IPS DF 6.9 (cell line): ENCODE results near the gene PPHLN1.

Source experiments
- DNase-seq: peaks from one replicate; pipeline ENCODE4 v3.0.0-alpha.2; 2013; ENCODE audit warnings: low read depth, low spot score
- H3K27ac ChIP-seq: one replicate; pipeline ENCODE4 v1.5.1; 2013; ENCODE audit warnings: low read length, control low read depth
- H3K27me3 ChIP-seq: 2 replicates; pipeline ENCODE4 v1.6.1; 2013; ENCODE audit warnings: mild to moderate bottlenecking, low read length; ENCODE audit not compliant: control insufficient read depth, insufficient read depth
- H3K36me3 ChIP-seq: 2 replicates; pipeline ENCODE4 v1.6.1; 2013; ENCODE audit warnings: low read length; ENCODE audit not compliant: control insufficient read depth, insufficient read depth
- H3K4me1 ChIP-seq: 2 replicates; pipeline ENCODE4 v1.6.1; 2013; ENCODE audit warnings: low read length; ENCODE audit not compliant: control insufficient read depth, insufficient read depth
- H3K4me3 ChIP-seq: 2 replicates; pipeline ENCODE4 v1.5.1; 2013; ENCODE audit warnings: mild to moderate bottlenecking, low read length
- H3K9me3 ChIP-seq: 2 replicates; pipeline ENCODE4 v1.6.1; 2013; ENCODE audit warnings: low read length, inconsistent platforms; ENCODE audit not compliant: control insufficient read depth, insufficient read depth
- WGBS: extraction: QIAGEN DNeasy Blood & Tissue Kit; methylation state at CpG from one replicate; pipeline ENCODE4 v1.1.7; 2013; ENCODE audit warnings: mixed read lengths, missing lambda C conversion rate; ENCODE audit not compliant: insufficient read length, insufficient coverage; 5-methylcytosine and 5-hydroxymethylcytosine counted together

PPHLN1 gene

DNA sequence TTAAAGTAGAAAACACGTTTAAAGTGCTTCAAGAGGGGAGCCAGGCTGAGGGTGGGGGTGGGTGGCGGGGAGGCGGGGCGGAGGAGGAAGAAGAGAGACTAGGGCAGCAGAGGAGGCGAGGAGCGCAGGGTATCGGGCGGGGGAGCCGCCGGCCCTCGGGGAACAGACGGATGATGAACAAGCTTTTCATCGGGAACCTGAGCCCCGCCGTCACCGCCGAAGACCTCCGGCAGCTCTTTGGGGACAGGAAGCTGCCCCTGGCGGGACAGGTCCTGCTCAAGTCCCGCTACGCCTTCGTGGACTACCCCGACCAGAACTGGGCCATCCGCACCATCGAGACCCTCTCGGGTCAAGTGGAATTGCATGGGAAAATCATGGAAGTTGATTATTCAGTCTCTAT lies 39.2 kb upstream of the PPHLN1 start:
- WGBS: no CpG with 5 or more reads among the region's 26 CpGs

DNA sequence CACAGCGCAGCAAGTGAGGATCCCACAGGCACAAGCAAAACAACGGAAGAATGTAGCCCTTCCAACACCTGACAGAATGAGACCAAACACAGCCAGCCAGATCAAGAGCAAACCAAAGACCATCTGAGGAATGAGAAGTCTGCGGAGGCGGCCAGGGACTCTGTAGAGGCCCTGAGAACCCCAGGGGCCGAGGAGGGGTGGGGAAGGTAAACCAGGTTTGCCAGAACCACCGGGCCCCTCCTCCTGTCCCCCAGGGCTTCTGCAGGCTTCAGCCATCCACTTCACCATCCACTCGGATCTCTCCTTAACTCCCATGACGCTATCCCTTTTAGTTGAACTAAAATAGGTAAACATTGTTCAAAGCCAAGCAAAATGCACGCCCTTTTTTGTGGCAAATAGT lies 37.4 kb upstream of the PPHLN1 start:
- Histone ChIP-seq H3K9me3 (no peaks in the 10 kb centered on the region), H3K36me3 (no peaks in the 10 kb centered on the region), H3K4me3 (no peak overlapping the region), H3K4me1 (no peaks in the 10 kb centered on the region), H3K27ac (no peak overlapping the region), H3K27me3 (no peaks in the 10 kb centered on the region)
- DNase-seq: no peak
- no CpG with 5 or more reads among the region's 9 CpGs for WGBS

More for the DNA sequence above, 39.2 kb upstream of the PPHLN1 start:
- H3K4me1 ChIP-seq: no peaks in the 10 kb centered on the region
- H3K27ac ChIP-seq: no peak overlapping the region
- DNase-seq: no peak
- no peaks in the 10 kb centered on the region for H3K9me3 ChIP-seq
- no peaks in the 10 kb centered on the region for H3K27me3 ChIP-seq
- no peaks in the 10 kb centered on the region for H3K36me3 ChIP-seq
- no peak overlapping the region for H3K4me3 ChIP-seq

GRCh38 chr12:42291680-42292079 lies 34.3 kb upstream of the PPHLN1 start:
- Histone ChIP-seq H3K4me1 (no peaks in the 10 kb centered on the region), H3K36me3 (no peaks in the 10 kb centered on the region), H3K27ac (no peak overlapping the region), H3K27me3 (no peaks in the 10 kb centered on the region), H3K4me3 (no peak overlapping the region), H3K9me3 (no peaks in the 10 kb centered on the region)
- DNase-seq: no peak
- WGBS: no CpG with 5 or more reads among the region's 2 CpGs

DNA sequence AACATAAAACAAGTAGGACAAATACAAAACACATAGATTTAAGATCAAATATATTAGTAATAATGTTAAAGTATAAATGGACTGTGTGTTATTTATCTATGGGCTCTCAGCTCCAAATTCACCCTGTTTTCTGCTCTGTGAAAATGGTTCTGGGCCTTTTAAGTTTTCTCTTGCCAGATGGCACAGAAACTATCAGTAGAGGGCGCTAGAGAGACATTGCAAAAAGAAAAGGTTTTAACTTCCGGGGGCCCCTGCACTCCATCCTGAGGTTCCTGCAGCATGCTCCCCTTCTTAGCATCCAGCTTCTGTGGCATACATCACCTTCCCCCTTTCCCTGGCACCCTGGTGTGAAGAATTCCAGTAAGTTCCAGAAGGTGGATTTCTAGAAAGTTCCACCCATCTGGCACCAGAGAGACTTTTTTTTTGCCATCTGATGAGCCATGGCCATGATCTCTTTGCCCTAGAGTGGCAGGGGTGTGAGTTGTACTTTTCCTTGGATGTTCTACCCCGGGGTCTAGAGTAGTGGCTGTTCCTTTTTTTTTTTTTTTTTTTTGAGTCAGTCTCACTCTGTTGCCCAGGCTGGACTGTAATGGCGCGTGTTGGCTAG lies 29.4 kb upstream of the PPHLN1 start:
- no peaks in the 10 kb centered on the region for H3K4me1 ChIP-seq
- H3K27me3 ChIP-seq: no peaks in the 10 kb centered on the region
- no CpG with 5 or more reads among the region's 5 CpGs for WGBS
- no peaks in the 10 kb centered on the region for H3K36me3 ChIP-seq
- peak; percentile 29 for DNase-seq
- no peak overlapping the region for H3K27ac ChIP-seq
- no peak overlapping the region for H3K4me3 ChIP-seq
- H3K9me3 ChIP-seq: no peaks in the 10 kb centered on the region

GRCh38 chr12:42298887-42299286 lies 27.1 kb upstream of the PPHLN1 start:
- no peak for DNase-seq
- Histone ChIP-seq H3K27me3 (no peaks in the 10 kb centered on the region), H3K4me1 (no peaks in the 10 kb centered on the region), H3K27ac (no peak overlapping the region), H3K9me3 (no peaks in the 10 kb centered on the region), H3K36me3 (no peaks in the 10 kb centered on the region), H3K4me3 (no peak overlapping the region)
- WGBS: no CpG with 5 or more reads among the region's 4 CpGs

- DNase-seq: no peak
- no peaks in the 10 kb centered on the region for H3K36me3 ChIP-seq
- no CpG with 5 or more reads among the region's 8 CpGs for WGBS
- no peaks in the 10 kb centered on the region for H3K4me1 ChIP-seq
- no peak overlapping the region for H3K27ac ChIP-seq
- no peak overlapping the region for H3K4me3 ChIP-seq
- H3K9me3 ChIP-seq: no peaks in the 10 kb centered on the region
- H3K27me3 ChIP-seq: no peaks in the 10 kb centered on the region
Measured at GRCh38 chr12:42299392-42300308, 26.3 kb upstream of the PPHLN1 start.

GRCh38 chr12:42306297-42306696 lies 19.7 kb upstream of the PPHLN1 start:
- no peaks in the 10 kb centered on the region for H3K27me3 ChIP-seq
- H3K27ac ChIP-seq: no peak overlapping the region
- DNase-seq: no peak
- no peaks in the 10 kb centered on the region for H3K4me1 ChIP-seq
- no peaks in the 10 kb centered on the region for H3K9me3 ChIP-seq
- H3K4me3 ChIP-seq: no peak overlapping the region
- H3K36me3 ChIP-seq: no peaks in the 10 kb centered on the region
- no CpG with 5 or more reads among the region's 3 CpGs for WGBS

- Histone ChIP-seq H3K27ac (no peak overlapping the region), H3K4me3 (no peak overlapping the region), H3K27me3 (no peaks in the 10 kb centered on the region), H3K4me1 (no peaks in the 10 kb centered on the region), H3K36me3 (no peaks in the 10 kb centered on the region), H3K9me3 (no peaks in the 10 kb centered on the region)
- whole genome bisulfite sequencing: no CpG with 5 or more reads among the region's 2 CpGs
- DNase-seq: no peak
Measured at GRCh38 chr12:42308390-42308789, 17.6 kb upstream of the PPHLN1 start.

DNA sequence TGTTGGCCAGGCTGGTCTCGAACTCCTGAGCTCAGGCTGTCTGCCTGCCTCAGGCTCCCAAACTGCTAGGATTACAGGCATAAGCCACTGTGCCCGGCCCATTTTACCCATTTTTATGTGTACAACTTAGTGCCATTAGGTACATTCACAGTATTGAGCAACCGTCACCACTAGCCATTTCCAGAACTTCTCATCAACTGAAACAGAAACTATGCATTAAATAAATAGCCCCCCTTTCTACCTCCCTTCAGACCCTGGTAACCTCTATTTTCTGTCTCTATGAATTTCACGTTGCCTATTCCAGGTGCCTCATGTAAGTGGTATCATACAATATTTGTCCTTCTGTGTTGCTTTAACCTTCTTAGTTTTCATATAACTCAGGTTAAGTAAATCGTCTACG lies 16.0 kb upstream of the PPHLN1 start:
- no peak overlapping the region for H3K4me3 ChIP-seq
- no CpG with 5 or more reads among the region's 6 CpGs for WGBS
- H3K27ac ChIP-seq: no peak overlapping the region
- H3K36me3 ChIP-seq: no peaks in the 10 kb centered on the region
- no peaks in the 10 kb centered on the region for H3K9me3 ChIP-seq
- DNase-seq: no peak
- no peaks in the 10 kb centered on the region for H3K4me1 ChIP-seq
- no peaks in the 10 kb centered on the region for H3K27me3 ChIP-seq

DNA sequence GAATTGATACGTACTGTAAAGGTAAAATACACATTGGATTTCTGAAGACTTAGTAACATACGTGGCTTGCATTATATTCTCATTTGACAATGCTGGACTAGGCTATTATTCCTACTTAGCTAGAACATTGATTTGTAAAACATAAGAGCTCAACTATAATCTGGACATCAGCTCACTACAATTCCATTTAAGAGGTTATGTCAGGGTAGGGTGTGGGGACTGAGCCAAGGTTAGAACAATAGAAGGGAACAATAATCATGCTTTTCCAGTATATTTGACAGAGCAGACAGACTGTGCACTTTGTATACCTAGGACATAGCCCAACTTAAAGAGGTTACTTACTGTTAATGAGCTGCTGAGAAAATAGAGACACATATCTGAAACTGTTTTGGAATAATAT lies 10.9 kb upstream of the PPHLN1 start:
- Histone ChIP-seq H3K36me3 (no peaks in the 10 kb centered on the region), H3K4me1 (no peaks in the 10 kb centered on the region), H3K9me3 (no peaks in the 10 kb centered on the region), H3K4me3 (no peak overlapping the region), H3K27ac (no peak overlapping the region), H3K27me3 (no peaks in the 10 kb centered on the region)
- no CpG with 5 or more reads among the region's 2 CpGs for WGBS
- no peak for DNase-seq

DNA sequence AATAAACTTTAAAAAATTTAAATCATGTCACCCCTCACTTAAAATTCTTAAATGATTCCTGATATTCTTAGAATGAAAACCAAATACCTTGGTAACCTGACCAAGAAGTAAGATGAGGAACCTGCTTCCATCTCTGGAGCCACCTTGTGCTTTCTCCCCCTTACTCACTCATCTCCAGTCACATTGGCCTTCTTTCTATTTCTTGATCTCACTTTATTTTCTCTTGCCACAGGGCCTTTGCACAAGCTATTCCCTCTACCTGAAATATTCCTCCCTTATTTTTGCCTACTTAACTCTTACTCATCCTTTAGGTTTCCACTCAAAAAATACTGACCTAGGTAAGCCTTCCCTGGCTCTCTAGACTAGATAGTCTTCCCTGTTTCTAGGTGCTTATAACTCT lies 5.2 kb upstream of the PPHLN1 start:
- H3K4me1 ChIP-seq: no peaks in the 10 kb centered on the region
- no peaks in the 10 kb centered on the region for H3K27me3 ChIP-seq
- H3K27ac ChIP-seq: no peak overlapping the region
- H3K4me3 ChIP-seq: no peak overlapping the region
- no peaks in the 10 kb centered on the region for H3K36me3 ChIP-seq
- DNase-seq: no peak
- H3K9me3 ChIP-seq: no peaks in the 10 kb centered on the region
